Tibial nerve (tissue), 3 donors: ENCODE measurements around the gene MCU.

ENCODE experiments used
- POLR2A ChIP-seq, 2 donors: fragments of 450-650 bp; IDR thresholded peaks; one replicate each; pipeline ENCODE4 v1.6.1; 2017; ENCODE audit warnings: antibody characterized with exemption in 2 of 2, mild to moderate bottlenecking in 2 of 2, moderate library complexity in 2 of 2
- TF ChIP-seq, protein P1 (sequence below), 5 experiments: fragments of 200-600 bp in 3 of 5; fragments of 450-650 bp in 2 of 5; sonication (generic) in 3 of 5; IDR thresholded peaks; one replicate each; pipeline ENCODE4 v1.5.1; 2016 to 2019; ENCODE audit warnings: antibody characterized with exemption in 5 of 5, mild to moderate bottlenecking in 3 of 5, moderate library complexity in 2 of 5

DNA sequence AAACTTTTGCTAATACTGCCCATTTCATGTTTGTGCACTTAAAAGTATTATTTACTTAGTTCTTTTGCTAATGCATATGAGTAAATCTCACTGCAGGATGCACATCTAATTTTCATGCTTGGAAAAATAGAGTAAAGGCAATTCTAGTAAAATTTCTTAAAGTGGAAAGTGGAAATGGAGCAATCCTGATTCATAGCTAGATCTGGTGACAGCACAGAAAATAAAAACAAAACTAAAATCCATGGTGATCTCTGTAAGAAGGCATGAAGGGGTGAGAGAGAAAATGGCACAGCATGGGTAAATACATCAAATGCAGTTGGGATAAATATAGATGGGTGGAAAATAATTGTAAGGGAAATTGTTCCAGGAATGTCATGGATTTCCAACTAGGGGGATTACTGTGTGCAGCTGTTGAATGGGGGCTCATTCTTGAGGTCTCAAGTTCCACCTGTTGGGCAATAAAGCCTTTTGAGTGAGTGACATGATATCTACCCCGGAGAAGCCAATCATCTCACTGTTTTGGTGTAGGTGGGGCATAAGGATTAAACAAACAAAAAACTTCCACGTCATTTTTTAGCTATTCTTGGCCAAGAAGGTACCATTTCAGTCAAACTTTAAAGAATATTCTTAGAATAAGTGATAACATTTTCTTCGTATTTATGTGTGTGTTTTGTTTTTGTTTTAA lies 1.7 kb upstream of the MCU start:
- TF ChIP-seq, protein P1, sequence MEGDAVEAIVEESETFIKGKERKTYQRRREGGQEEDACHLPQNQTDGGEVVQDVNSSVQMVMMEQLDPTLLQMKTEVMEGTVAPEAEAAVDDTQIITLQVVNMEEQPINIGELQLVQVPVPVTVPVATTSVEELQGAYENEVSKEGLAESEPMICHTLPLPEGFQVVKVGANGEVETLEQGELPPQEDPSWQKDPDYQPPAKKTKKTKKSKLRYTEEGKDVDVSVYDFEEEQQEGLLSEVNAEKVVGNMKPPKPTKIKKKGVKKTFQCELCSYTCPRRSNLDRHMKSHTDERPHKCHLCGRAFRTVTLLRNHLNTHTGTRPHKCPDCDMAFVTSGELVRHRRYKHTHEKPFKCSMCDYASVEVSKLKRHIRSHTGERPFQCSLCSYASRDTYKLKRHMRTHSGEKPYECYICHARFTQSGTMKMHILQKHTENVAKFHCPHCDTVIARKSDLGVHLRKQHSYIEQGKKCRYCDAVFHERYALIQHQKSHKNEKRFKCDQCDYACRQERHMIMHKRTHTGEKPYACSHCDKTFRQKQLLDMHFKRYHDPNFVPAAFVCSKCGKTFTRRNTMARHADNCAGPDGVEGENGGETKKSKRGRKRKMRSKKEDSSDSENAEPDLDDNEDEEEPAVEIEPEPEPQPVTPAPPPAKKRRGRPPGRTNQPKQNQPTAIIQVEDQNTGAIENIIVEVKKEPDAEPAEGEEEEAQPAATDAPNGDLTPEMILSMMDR (IDR thresholded peaks at IDR 0.05): no peak
- TF ChIP-seq POLR2A (IDR thresholded peaks at IDR 0.05): no peak
